Measurements from ENCODE around the gene VOPP1. TPM values are rescaled to one million over a fixed set of nuclear protein-coding genes. Genes with fewer than 3 reads are reported as not detected.

The VOPP1 gene
- total RNA-seq, 2 donors from 2014 or later: 88.9 to 131 TPM

DNA sequence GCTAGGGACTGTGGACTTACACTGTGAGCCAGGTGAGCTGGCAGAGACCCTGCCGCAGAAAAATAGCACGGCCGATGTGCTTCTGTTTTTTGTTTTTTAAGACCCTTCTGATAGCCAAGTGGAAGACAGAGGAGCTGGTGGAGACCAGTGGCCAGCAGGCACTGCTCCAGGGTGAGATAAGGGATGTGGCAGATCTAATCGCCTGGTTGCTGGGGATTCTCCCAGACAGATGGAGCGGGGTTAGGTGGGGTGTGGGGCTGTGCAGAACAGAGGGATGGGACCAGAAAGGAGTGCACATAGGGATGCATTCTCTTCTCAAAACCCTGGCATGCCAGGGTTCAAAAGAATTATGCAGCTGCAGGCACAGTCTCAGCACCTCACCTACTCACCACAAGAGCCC is 82.2 kb downstream of the VOPP1 start:
- H3K4me3 ChIP-seq: no peak overlapping the region
- no peaks in the 10 kb centered on the region for H3K4me1 ChIP-seq (ENCODE audit: control insufficient read depth in 1 of 2, low read depth in 2 of 2)
- no peaks in the 10 kb centered on the region for H3K27me3 ChIP-seq (replicated peaks; ENCODE audit: insufficient read depth)
- peaks cover 32% of the 10 kb centered on the region for H3K36me3 ChIP-seq
- DNase-seq (ENCODE audit: low spot score): no peak
- no peak for ATAC-seq (ENCODE audit: insufficient number of reproducible peaks, low FRiP score, low read depth)
- TF ChIP-seq, protein P1, sequence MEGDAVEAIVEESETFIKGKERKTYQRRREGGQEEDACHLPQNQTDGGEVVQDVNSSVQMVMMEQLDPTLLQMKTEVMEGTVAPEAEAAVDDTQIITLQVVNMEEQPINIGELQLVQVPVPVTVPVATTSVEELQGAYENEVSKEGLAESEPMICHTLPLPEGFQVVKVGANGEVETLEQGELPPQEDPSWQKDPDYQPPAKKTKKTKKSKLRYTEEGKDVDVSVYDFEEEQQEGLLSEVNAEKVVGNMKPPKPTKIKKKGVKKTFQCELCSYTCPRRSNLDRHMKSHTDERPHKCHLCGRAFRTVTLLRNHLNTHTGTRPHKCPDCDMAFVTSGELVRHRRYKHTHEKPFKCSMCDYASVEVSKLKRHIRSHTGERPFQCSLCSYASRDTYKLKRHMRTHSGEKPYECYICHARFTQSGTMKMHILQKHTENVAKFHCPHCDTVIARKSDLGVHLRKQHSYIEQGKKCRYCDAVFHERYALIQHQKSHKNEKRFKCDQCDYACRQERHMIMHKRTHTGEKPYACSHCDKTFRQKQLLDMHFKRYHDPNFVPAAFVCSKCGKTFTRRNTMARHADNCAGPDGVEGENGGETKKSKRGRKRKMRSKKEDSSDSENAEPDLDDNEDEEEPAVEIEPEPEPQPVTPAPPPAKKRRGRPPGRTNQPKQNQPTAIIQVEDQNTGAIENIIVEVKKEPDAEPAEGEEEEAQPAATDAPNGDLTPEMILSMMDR (IDR thresholded peaks at IDR 0.05): no peak
- no peak overlapping the region for H3K27ac ChIP-seq
- H3K9me3 ChIP-seq: no peaks in the 10 kb centered on the region

DNA sequence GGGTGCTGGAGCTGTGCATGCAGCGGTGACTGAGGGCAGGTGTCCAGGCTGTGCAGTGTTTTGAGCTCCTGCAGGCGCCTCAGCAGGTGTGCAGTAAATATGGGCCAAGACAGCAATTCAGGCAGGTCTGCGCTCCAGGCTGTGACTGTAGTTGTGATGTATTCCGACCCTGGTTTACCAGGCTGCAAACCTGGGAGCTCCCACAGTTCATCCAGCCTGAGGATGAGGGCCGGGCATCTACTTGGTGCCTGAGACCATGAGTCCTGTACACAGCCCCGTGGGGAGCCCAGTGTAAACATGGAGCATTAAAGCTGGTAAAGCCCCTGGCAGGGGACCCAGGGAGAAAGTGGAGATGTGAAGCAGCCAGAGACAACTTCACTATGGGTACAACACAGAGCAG is 82.8 kb downstream of the VOPP1 start:
- no peaks in the 10 kb centered on the region for H3K9me3 ChIP-seq
- no peaks in the 10 kb centered on the region for H3K4me1 ChIP-seq (ENCODE audit: control insufficient read depth in 1 of 2, low read depth in 2 of 2)
- H3K27me3 ChIP-seq (replicated peaks; ENCODE audit: insufficient read depth): no peaks in the 10 kb centered on the region
- TF ChIP-seq, protein P1 (IDR thresholded peaks at IDR 0.05): no peak
- peaks cover 32% of the 10 kb centered on the region for H3K36me3 ChIP-seq
- no peak overlapping the region for H3K27ac ChIP-seq
- no peak for ATAC-seq (ENCODE audit: insufficient number of reproducible peaks, low FRiP score, low read depth)
- DNase-seq (ENCODE audit: low spot score): no peak
- no peak overlapping the region for H3K4me3 ChIP-seq

DNA sequence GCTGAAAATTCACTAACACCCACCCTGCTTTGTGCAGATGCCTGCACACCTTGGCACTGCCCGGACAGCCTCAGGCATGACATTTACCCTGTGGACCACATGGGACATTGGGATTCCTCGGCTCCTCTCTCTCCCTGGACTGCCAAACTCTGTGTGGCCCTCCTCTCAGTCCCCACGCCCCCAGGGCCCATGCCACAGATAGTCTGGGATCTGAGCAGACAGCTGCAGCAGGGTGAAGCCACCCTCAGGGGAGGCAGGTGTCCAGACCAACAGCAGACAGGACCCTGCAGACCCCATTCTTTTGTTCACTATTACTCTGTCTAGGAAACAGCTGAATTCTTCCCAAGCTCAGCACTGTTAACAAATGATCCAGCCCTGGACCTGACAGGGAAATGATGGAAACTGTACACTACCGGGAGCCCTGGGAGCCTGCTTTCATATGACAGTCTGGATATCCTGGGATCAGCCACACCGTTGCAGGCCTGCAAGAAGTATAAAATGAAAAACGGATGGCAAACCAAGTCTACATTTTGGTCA is 83.4 kb downstream of the VOPP1 start:
- Histone ChIP-seq H3K27ac (no peak overlapping the region), H3K4me1 (ENCODE audit: control insufficient read depth in 1 of 2, low read depth in 2 of 2) (no peaks in the 10 kb centered on the region), H3K27me3 (replicated peaks; ENCODE audit: insufficient read depth) (no peaks in the 10 kb centered on the region), H3K4me3 (no peak overlapping the region), H3K36me3 (peaks cover 32% of the 10 kb centered on the region), H3K9me3 (no peaks in the 10 kb centered on the region)
- TF ChIP-seq, protein P1 (IDR thresholded peaks at IDR 0.05): no peak
- ATAC-seq (ENCODE audit: insufficient number of reproducible peaks, low FRiP score, low read depth): no peak
- DNase-seq (ENCODE audit: low spot score): no peak

DNA sequence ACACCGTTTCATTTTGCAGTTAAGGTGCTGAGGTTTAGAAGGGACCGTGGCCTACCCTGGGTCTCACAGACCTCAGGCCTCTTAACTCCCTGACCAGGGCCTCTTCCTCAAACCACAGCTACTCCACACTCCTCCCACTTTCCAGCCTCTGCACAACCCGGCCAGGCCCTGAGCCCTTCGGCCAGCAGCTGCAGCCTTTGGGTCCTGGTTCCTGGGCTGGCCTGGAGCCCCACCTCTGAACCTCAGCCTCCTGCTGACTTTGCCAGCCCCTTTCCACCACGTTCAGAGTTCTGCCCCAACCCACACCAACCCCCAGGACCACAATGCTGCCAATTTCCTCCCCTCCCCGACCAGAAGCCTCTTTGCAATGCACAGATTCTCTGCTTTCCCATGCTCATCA is 84.1 kb downstream of the VOPP1 start:
- ATAC-seq (ENCODE audit: insufficient number of reproducible peaks, low FRiP score, low read depth) (no peak), DNase-seq (ENCODE audit: low spot score) (no peak)
- Histone ChIP-seq H3K4me3 (no peak overlapping the region), H3K36me3 (peaks cover 32% of the 10 kb centered on the region), H3K4me1 (ENCODE audit: control insufficient read depth in 1 of 2, low read depth in 2 of 2) (no peaks in the 10 kb centered on the region), H3K27me3 (replicated peaks; ENCODE audit: insufficient read depth) (no peaks in the 10 kb centered on the region), H3K9me3 (no peaks in the 10 kb centered on the region), H3K27ac (no peak overlapping the region)
- TF ChIP-seq, protein P1 (IDR thresholded peaks at IDR 0.05): no peak

DNA sequence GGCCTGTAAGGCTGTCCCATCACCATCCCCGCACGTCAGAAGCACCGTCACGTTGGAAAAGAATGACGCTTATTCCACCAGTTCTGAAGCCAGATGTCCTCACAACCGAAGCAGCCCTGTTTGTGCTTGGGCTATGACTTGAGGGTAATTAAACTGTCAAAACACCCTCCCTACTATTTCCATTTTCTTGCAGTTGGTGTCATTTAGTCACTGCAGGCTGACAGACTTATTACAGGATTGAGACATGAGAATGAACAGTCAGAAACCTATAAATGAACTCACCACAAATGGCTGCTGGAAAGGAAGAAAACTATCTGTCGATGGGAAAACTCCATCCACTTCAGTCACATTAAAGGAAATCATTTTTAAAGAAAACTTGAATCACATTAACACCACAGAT is 85.3 kb downstream of the VOPP1 start:
- Histone ChIP-seq H3K4me1 (ENCODE audit: control insufficient read depth in 1 of 2, low read depth in 2 of 2) (no peaks in the 10 kb centered on the region), H3K27ac (no peak overlapping the region), H3K27me3 (replicated peaks; ENCODE audit: insufficient read depth) (no peaks in the 10 kb centered on the region), H3K9me3 (no peaks in the 10 kb centered on the region), H3K36me3 (peaks cover 27% of the 10 kb centered on the region), H3K4me3 (no peak overlapping the region)
- no peak for DNase-seq (ENCODE audit: low spot score)
- no peak for ATAC-seq (ENCODE audit: insufficient number of reproducible peaks, low FRiP score, low read depth)
- TF ChIP-seq, protein P1 (IDR thresholded peaks at IDR 0.05): no peak
